Stimulated activated CD4-positive, alpha-beta T cell treated with anti-CD3 and anti-CD28 coated beads, Interleukin-2, amount 100 ng/mL, for 4 hours (primary cell): ENCODE results near the gene MLST8.
A peak's percentile ranks its signal among the peaks of the same experiment; 100 is the strongest.
"Not testable (repeated sequence)": the region's sequence is repeated elsewhere in the genome, so short reads cannot be mapped to it uniquely, and the experiment has no call there.

ENCODE experiments used
- DNase-seq: peaks from one replicate; pipeline ENCODE4 v3.0.0-alpha.2; 2020; ENCODE audit warnings: low read depth

Gene MLST8

GRCh38 chr16:2246301-2246885, 41.1 kb downstream of the MLST8 start:
- DNase-seq: no peak

GRCh38 chr16:2250652-2251295, 45.5 kb downstream of the MLST8 start:
- no peak for DNase-seq

GRCh38 chr16:2251296-2252111, 46.2 kb downstream of the MLST8 start, which contains the start of gene ECI1:
ECI1 (minus strand) TSS chr16:2251587; CDS start chr16:2251566, 21 bp downstream.
- peak; percentile 61 for DNase-seq

- no peak for DNase-seq
These were observed 47.5 kb downstream of the MLST8 start for GRCh38 chr16:2252806-2253148.

- DNase-seq: no peak
These were observed 48.0 kb downstream of the MLST8 start for GRCh38 chr16:2253293-2253692.

- no peak for DNase-seq
These were observed 51.4 kb downstream of the MLST8 start for GRCh38 chr16:2256531-2257140.

- no peak for DNase-seq
These were observed 52.5 kb downstream of the MLST8 start for GRCh38 chr16:2257726-2258125.

GRCh38 chr16:2258530-2258929, 53.3 kb downstream of the MLST8 start:
- DNase-seq: not testable (repeated sequence)
